ENCODE results near the gene GAA.
"Not testable (repeated sequence)": the region's sequence is repeated elsewhere in the genome, so short reads cannot be mapped to it uniquely, and the experiment has no call there.

GAA gene

GRCh38 chr17:80147035-80147822 lies 45.8 kb downstream of the GAA start, which contains the start of gene EIF4A3:
TSS of gene EIF4A3 (minus strand) at chr17:80147128. CDS start at chr17:80146961, 167 bp downstream.
- DNase-seq: peak; percentile 92 to 97

- DNase-seq: no peak
Measured at GRCh38 chr17:80151333-80151732, 50.0 kb downstream of the GAA start.

GRCh38 chr17:80152081-80152702 lies 50.8 kb downstream of the GAA start:
- DNase-seq: no peak

- no peak for DNase-seq
Measured at GRCh38 chr17:80153004-80153403, 51.6 kb downstream of the GAA start.

GRCh38 chr17:80154166-80154565 lies 52.8 kb downstream of the GAA start:
- DNase-seq: no peak

- DNase-seq: not testable (repeated sequence)
Measured at GRCh38 chr17:80155600-80155999, 54.2 kb downstream of the GAA start.

- DNase-seq: no peak
Measured at GRCh38 chr17:80158846-80159245, 57.5 kb downstream of the GAA start.

- DNase-seq: no peak
Measured at GRCh38 chr17:80160536-80160935, 59.2 kb downstream of the GAA start.

GRCh38 chr17:80163336-80163735 lies 62.0 kb downstream of the GAA start:
- DNase-seq: no peak

GRCh38 chr17:80164185-80164584 lies 62.8 kb downstream of the GAA start:
- no peak for DNase-seq

GRCh38 chr17:80166446-80166845 lies 65.1 kb downstream of the GAA start:
- no peak for DNase-seq

- no peak for DNase-seq
Measured at GRCh38 chr17:80168371-80168770, 67.0 kb downstream of the GAA start.

GRCh38 chr17:80169107-80169506 lies 67.7 kb downstream of the GAA start:
- DNase-seq: no peak
